H9 (cell line): ENCODE measurements around the gene NTSR1. TPM values are rescaled to one million over a fixed set of nuclear protein-coding genes. Genes with fewer than 3 reads are reported as not detected.

Source experiments
- DNase-seq: peaks from one replicate; pipeline ENCODE4 v3.0.0-alpha.2; 2017
- H2AFZ ChIP-seq: one replicate; pipeline ENCODE4 v1.6.1; 2013; ENCODE audit warnings: mild to moderate bottlenecking, low read length, control low read depth, moderate library complexity
- H2AK5ac ChIP-seq: 2 replicates; pipeline ENCODE4 v1.6.1; 2013; ENCODE audit warnings: low read length, control low read depth, mixed read lengths; ENCODE audit not compliant: insufficient read length
- H2BK120ac ChIP-seq: one replicate; pipeline ENCODE4 v1.6.1; 2013; ENCODE audit warnings: low read depth, mild to moderate bottlenecking, low read length, control low read depth, inconsistent platforms; ENCODE audit not compliant: poor library complexity, severe bottlenecking
- H2BK12ac ChIP-seq: 2 replicates; pipeline ENCODE4 v1.6.1; 2013; ENCODE audit warnings: low read length, control low read depth, mixed read lengths, low read depth; ENCODE audit not compliant: insufficient read length
- H2BK15ac ChIP-seq: 2 replicates; pipeline ENCODE4 v1.6.1; 2013; ENCODE audit warnings: low read depth, low read length, control low read depth
- H2BK20ac ChIP-seq: one replicate; pipeline ENCODE4 v1.6.1; 2013; ENCODE audit warnings: low read depth, mild to moderate bottlenecking, low read length, control low read depth, inconsistent platforms; ENCODE audit not compliant: poor library complexity, severe bottlenecking
- H2BK5ac ChIP-seq: 2 replicates; pipeline ENCODE4 v1.6.1; 2013; ENCODE audit warnings: low read length, control low read depth, mixed read lengths; ENCODE audit not compliant: insufficient read length
- H3K14ac ChIP-seq: 2 replicates; pipeline ENCODE4 v1.6.1; 2013; ENCODE audit warnings: low read length, control low read depth; ENCODE audit not compliant: insufficient read depth
- H3K18ac ChIP-seq: 2 replicates; pipeline ENCODE4 v1.6.1; 2013; ENCODE audit warnings: low read depth, mild to moderate bottlenecking, mixed read lengths, low read length, control low read depth; ENCODE audit not compliant: insufficient read length
- H3K23ac ChIP-seq: 2 replicates; pipeline ENCODE4 v1.6.1; 2013; ENCODE audit warnings: low read length, control low read depth, mixed read lengths, low read depth; ENCODE audit not compliant: insufficient read length
- H3K23me2 ChIP-seq: 2 replicates; pipeline ENCODE4 v1.6.1; 2013; ENCODE audit warnings: low read depth, mild to moderate bottlenecking, mixed read lengths, low read length, control low read depth; ENCODE audit not compliant: insufficient read length, poor library complexity, severe bottlenecking
- H3K27ac ChIP-seq: 2 replicates; pipeline ENCODE4 v1.5.1; 2013; ENCODE audit warnings: low read length, control low read depth, mixed read lengths, low read depth; ENCODE audit not compliant: insufficient read length
- H3K27me3 ChIP-seq: 2 replicates; pipeline ENCODE4 v1.6.1; 2013; ENCODE audit warnings: low read length, control low read depth, inconsistent platforms; ENCODE audit not compliant: insufficient read depth
- H3K4ac ChIP-seq: 2 replicates; pipeline ENCODE4 v1.6.1; 2013; ENCODE audit warnings: low read depth, mild to moderate bottlenecking, control low read depth, inconsistent platforms, low read length, moderate library complexity
- H3K4me1 ChIP-seq: 2 replicates; pipeline ENCODE4 v1.6.1; 2013; ENCODE audit warnings: low read length, control low read depth, inconsistent platforms; ENCODE audit not compliant: insufficient read depth
- H3K4me2 ChIP-seq: 2 replicates; pipeline ENCODE4 v1.6.1; 2013; ENCODE audit warnings: low read length, control low read depth, mixed read lengths; ENCODE audit not compliant: insufficient read length, insufficient read depth
- H3K56ac ChIP-seq: 2 replicates; pipeline ENCODE4 v1.6.1; 2013; ENCODE audit warnings: low read depth, mild to moderate bottlenecking, mixed read lengths, low read length, control low read depth; ENCODE audit not compliant: insufficient read length
- H3K79me1 ChIP-seq: 2 replicates; pipeline ENCODE4 v1.6.1; 2013; ENCODE audit warnings: low read depth, mild to moderate bottlenecking, moderate library complexity, low read length, control low read depth, inconsistent platforms; ENCODE audit not compliant: insufficient read depth, poor library complexity, severe bottlenecking
- H3K79me2 ChIP-seq: 2 replicates; pipeline ENCODE4 v1.6.1; 2013; ENCODE audit warnings: low read length, control low read depth, inconsistent platforms; ENCODE audit not compliant: insufficient read depth
- H3K9ac ChIP-seq: 2 replicates; pipeline ENCODE4 v1.6.1; 2013; ENCODE audit warnings: low read length, control low read depth, mixed read lengths; ENCODE audit not compliant: insufficient read length; ENCODE audit errors: extremely low read depth
- H3K9me3 ChIP-seq: one replicate; pipeline ENCODE4 v1.6.1; 2013; ENCODE audit warnings: low read depth, low read length, inconsistent platforms; ENCODE audit not compliant: control insufficient read depth
- H3T11ph ChIP-seq: one replicate; pipeline ENCODE4 v1.6.1; 2013; ENCODE audit warnings: mild to moderate bottlenecking, low read length, control low read depth, inconsistent platforms
- H4K20me1 ChIP-seq: one replicate; pipeline ENCODE4 v1.6.1; 2013; ENCODE audit not compliant: control insufficient read depth, insufficient read length, insufficient read depth
- H4K5ac ChIP-seq: 2 replicates; pipeline ENCODE4 v1.6.1; 2013; ENCODE audit warnings: low read depth, mild to moderate bottlenecking, mixed read lengths, low read length, control low read depth; ENCODE audit not compliant: insufficient read length
- H4K8ac ChIP-seq: replicated peaks from 2 replicates; pipeline ENCODE4 v1.6.1; 2013; ENCODE audit warnings: low read length, control low read depth, mixed read lengths, low read depth; ENCODE audit not compliant: insufficient read length
- H4K91ac ChIP-seq: 2 replicates; pipeline ENCODE4 v1.6.1; 2013; ENCODE audit warnings: low read depth, mild to moderate bottlenecking, moderate library complexity, mixed read lengths, low read length, control low read depth; ENCODE audit not compliant: insufficient read length
- H3K27ac Mint-ChIP-seq, 3 experiments: 2 replicates in 2 of 3; 3 replicates in 1 of 3; pipeline ENCODE4 v1.8.0; 2020 to 2021; ENCODE audit warnings: mixed read lengths in 3 of 3, mild to moderate bottlenecking in 1 of 3, moderate library complexity in 1 of 3
- H3K27me3 Mint-ChIP-seq: 2 replicates; pipeline ENCODE4 v1.8.0; 2021; ENCODE audit warnings: low read depth, mild to moderate bottlenecking, moderate library complexity, mixed read lengths
- H3K36me3 Mint-ChIP-seq, 3 experiments: 2 replicates in 2 of 3; 3 replicates in 1 of 3; pipeline ENCODE4 v1.8.0; 2020 to 2021; ENCODE audit warnings: low read depth in 3 of 3, mixed read lengths in 3 of 3; ENCODE audit not compliant: insufficient read depth in 1 of 3
- H3K4me1 Mint-ChIP-seq, 2 experiments: 2 replicates each; pipeline ENCODE4 v1.8.0; 2020; ENCODE audit warnings: mixed read lengths in 2 of 2
- H3K4me3 Mint-ChIP-seq, 2 experiments: 2 replicates in 1 of 2; 3 replicates in 1 of 2; pipeline ENCODE4 v1.8.0; 2020 to 2021; ENCODE audit warnings: mild to moderate bottlenecking in 2 of 2, mixed read lengths in 2 of 2, moderate library complexity in 1 of 2
- H3K9me3 Mint-ChIP-seq, 2 experiments: 2 replicates in 1 of 2; 3 replicates in 1 of 2; pipeline ENCODE4 v1.8.0; 2020; ENCODE audit warnings: mild to moderate bottlenecking in 2 of 2, mixed read lengths in 2 of 2, moderate library complexity in 1 of 2
- WGBS: extraction: QIAGEN DNeasy Blood & Tissue Kit; methylation state at CpG from one replicate; pipeline ENCODE4 v1.1.7; 2013; ENCODE audit warnings: missing lambda C conversion rate, low lambda C conversion rate, mixed read lengths; ENCODE audit not compliant: insufficient read length; ENCODE audit errors: extremely low coverage; 5-methylcytosine and 5-hydroxymethylcytosine counted together
- total RNA-seq: library from RNA; stranded (reverse); gene quantifications from 2 replicates; pipeline ENCODE4 v1.2.1, GENCODE V29; 2021
- TF ChIP-seq, protein P1 (sequence below): fragments of 200-600 bp; sonication (generic); conservative IDR thresholded peaks from 3 replicates; pipeline ENCODE4 v1.8.0; 2021; ENCODE audit warnings: antibody characterized with exemption, mild to moderate bottlenecking

NTSR1 gene
- total RNA-seq, 1 experiment from 2014 or later: 0.11 TPM

DNA sequence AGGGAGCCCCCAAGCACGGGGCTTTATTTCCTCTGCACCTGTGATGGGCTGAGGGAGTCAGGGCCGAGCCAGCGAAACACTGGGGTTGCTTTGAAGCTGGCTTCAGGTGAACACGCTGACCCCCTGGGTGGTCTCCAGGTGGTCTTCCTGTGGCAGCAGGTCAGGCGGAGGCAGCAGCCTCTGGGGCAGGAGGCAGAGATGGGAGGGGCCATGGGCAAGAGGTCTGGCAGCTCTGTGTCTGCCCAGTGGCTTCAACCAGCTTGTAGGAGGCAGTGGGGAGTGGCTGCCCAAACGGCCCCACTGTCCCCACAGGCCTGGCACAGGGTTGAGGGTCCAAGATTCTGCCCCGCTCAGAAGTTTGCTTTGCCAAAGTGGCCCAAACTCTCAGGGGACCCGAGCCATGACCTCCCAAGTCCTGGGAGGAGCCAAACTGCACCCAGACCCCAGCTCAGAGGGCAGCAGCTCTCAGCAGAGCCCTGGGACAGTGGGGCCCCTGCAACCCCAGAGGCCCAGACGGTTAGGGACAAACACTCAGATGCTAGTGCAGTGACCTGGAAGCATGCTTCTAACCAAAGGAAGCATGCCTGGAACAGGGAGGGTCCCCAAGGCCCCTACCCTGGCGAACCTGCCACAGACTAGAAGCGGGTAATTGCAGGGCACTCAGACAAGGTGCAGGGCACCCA, 15.3 kb downstream of the NTSR1 start:
- no CpG with 5 or more reads among the region's 11 CpGs for WGBS
- Histone ChIP-seq H3K27ac (no peak overlapping the region), H3K9me3 (peaks cover 4% of the 10 kb centered on the region), H3K4me2 (no peak overlapping the region), H3K4ac (no peak overlapping the region), H2AK5ac (no peak overlapping the region), H2BK15ac (no peak overlapping the region), H2BK20ac (no peak overlapping the region), H3K23ac (no peak overlapping the region), H3K9ac (no peak overlapping the region), H2BK12ac (no peak overlapping the region), H4K91ac (no peak overlapping the region), H3K18ac (no peak overlapping the region), H2BK5ac (no peak overlapping the region), H4K5ac (no peak overlapping the region), H2BK120ac (no peak overlapping the region), H3K56ac (no peak overlapping the region), H3K79me2 (no peaks in the 10 kb centered on the region), H3K4me1 (no peaks in the 10 kb centered on the region), H3T11ph (no peak overlapping the region), H3K79me1 (no peaks in the 10 kb centered on the region), H3K27me3 (no peaks in the 10 kb centered on the region), H4K20me1 (no peaks in the 10 kb centered on the region), H4K8ac (no peak overlapping the region), H3K23me2 (no peaks in the 10 kb centered on the region), H3K14ac (no peak overlapping the region), H2AFZ (no peak overlapping the region)
- peaks cover 28% of the 10 kb centered on the region for H3K27me3 Mint-ChIP-seq
- no peak overlapping the region for H3K27ac Mint-ChIP-seq
- H3K9me3 Mint-ChIP-seq: peaks cover 20 to 27% of the 10 kb centered on the region in 2 experiments
- TF ChIP-seq, protein P1, sequence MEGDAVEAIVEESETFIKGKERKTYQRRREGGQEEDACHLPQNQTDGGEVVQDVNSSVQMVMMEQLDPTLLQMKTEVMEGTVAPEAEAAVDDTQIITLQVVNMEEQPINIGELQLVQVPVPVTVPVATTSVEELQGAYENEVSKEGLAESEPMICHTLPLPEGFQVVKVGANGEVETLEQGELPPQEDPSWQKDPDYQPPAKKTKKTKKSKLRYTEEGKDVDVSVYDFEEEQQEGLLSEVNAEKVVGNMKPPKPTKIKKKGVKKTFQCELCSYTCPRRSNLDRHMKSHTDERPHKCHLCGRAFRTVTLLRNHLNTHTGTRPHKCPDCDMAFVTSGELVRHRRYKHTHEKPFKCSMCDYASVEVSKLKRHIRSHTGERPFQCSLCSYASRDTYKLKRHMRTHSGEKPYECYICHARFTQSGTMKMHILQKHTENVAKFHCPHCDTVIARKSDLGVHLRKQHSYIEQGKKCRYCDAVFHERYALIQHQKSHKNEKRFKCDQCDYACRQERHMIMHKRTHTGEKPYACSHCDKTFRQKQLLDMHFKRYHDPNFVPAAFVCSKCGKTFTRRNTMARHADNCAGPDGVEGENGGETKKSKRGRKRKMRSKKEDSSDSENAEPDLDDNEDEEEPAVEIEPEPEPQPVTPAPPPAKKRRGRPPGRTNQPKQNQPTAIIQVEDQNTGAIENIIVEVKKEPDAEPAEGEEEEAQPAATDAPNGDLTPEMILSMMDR: no peak
- no peak overlapping the region for H3K4me3 Mint-ChIP-seq
- no peaks in the 10 kb centered on the region for H3K4me1 Mint-ChIP-seq
- DNase-seq: no peak
- H3K36me3 Mint-ChIP-seq: peaks cover 2 to 20% (median 4%) of the 10 kb centered on the region in 3 experiments; a peak in 6 of 7 replicates
